ENCODE data around the gene RRP1B. TPM values are rescaled to one million over a fixed set of nuclear protein-coding genes. Genes with fewer than 3 reads are reported as not detected.

Gene RRP1B
- total and polyA plus RNA-seq, 4 experiments from 2014 or later, result 19.8 to 40.5 (median 39.0) TPM

GRCh38 chr21:43643193-43643592 is 16.2 kb upstream of the RRP1B start:
- Mint-ChIP-seq H3K27me3 (peaks cover 2 to 3% of the 10 kb centered on the region in 2 donors), H3K4me1 (peaks cover 3 to 8% (median 7%) of the 10 kb centered on the region in 4 donors), H3K36me3 (no peaks in the 10 kb centered on the region), H3K4me3 (no peak overlapping the region), H3K9me3 (no peaks in the 10 kb centered on the region), H3K27ac (no peak overlapping the region)
- peaks cover 8% of the 10 kb centered on the region for H3K4me1 ChIP-seq (ENCODE audit: insufficient read depth, low read length)
- no peak overlapping the region for H3K27ac ChIP-seq (ENCODE audit: low read depth, low read length)
- H3K4me3 ChIP-seq (ENCODE audit: low read length in 2 of 2), result no peak overlapping the region
- H3K9me3 ChIP-seq (ENCODE audit: control insufficient read depth in 1 of 2, low read length in 2 of 2), result no peaks in the 10 kb centered on the region
- H3K27me3 ChIP-seq (ENCODE audit: insufficient read depth, low read length), result no peaks in the 10 kb centered on the region
- ChIA-PET CTCF (ENCODE audit: partially characterized antibody) (no interaction called here), POLR2A (ENCODE audit: partially characterized antibody) (no interaction called here)
- no peaks in the 10 kb centered on the region for H3K36me3 ChIP-seq (ENCODE audit: insufficient read depth, low read length)
- DNase-seq, result no peak
- intact Hi-C loops (cut with micrococcal nuclease), result no loop called here

- Mint-ChIP-seq H3K36me3 (no peaks in the 10 kb centered on the region), H3K27me3 (peaks cover 2 to 3% of the 10 kb centered on the region in 2 donors), H3K27ac (no peak overlapping the region), H3K4me3 (no peak overlapping the region), H3K9me3 (no peaks in the 10 kb centered on the region), H3K4me1 (peaks cover 3 to 8% (median 7%) of the 10 kb centered on the region in 4 donors)
- Histone ChIP-seq H3K4me1 (ENCODE audit: insufficient read depth, low read length) (peaks cover 8% of the 10 kb centered on the region), H3K27me3 (ENCODE audit: insufficient read depth, low read length) (no peaks in the 10 kb centered on the region), H3K36me3 (ENCODE audit: insufficient read depth, low read length) (no peaks in the 10 kb centered on the region), H3K9me3 (ENCODE audit: control insufficient read depth in 1 of 2, low read length in 2 of 2) (no peaks in the 10 kb centered on the region), H3K4me3 (ENCODE audit: low read length in 2 of 2) (no peak overlapping the region), H3K27ac (ENCODE audit: low read depth, low read length) (no peak overlapping the region)
- no peak for DNase-seq
- intact Hi-C loops (cut with micrococcal nuclease), result no loop called here
- ChIA-PET POLR2A (ENCODE audit: partially characterized antibody) (no interaction called here), CTCF (ENCODE audit: partially characterized antibody) (no interaction called here)
Observed at GRCh38 chr21:43644071-43644470, 15.3 kb upstream of the RRP1B start.

GRCh38 chr21:43644609-43645008 is 14.8 kb upstream of the RRP1B start:
- peaks cover 2 to 3% of the 10 kb centered on the region in 2 donors for H3K27me3 Mint-ChIP-seq
- peaks cover 3 to 8% (median 7%) of the 10 kb centered on the region in 4 donors for H3K4me1 Mint-ChIP-seq
- Histone ChIP-seq H3K4me3 (ENCODE audit: low read length in 2 of 2) (no peak overlapping the region), H3K27me3 (ENCODE audit: insufficient read depth, low read length) (no peaks in the 10 kb centered on the region), H3K27ac (ENCODE audit: low read depth, low read length) (no peak overlapping the region), H3K4me1 (ENCODE audit: insufficient read depth, low read length) (peaks cover 8% of the 10 kb centered on the region), H3K9me3 (ENCODE audit: control insufficient read depth in 1 of 2, low read length in 2 of 2) (no peaks in the 10 kb centered on the region), H3K36me3 (ENCODE audit: insufficient read depth, low read length) (no peaks in the 10 kb centered on the region)
- ChIA-PET CTCF (ENCODE audit: partially characterized antibody) (no interaction called here), POLR2A (ENCODE audit: partially characterized antibody) (no interaction called here)
- H3K36me3 Mint-ChIP-seq, result no peaks in the 10 kb centered on the region
- DNase-seq, result no peak
- no peaks in the 10 kb centered on the region for H3K9me3 Mint-ChIP-seq
- no peak overlapping the region for H3K4me3 Mint-ChIP-seq
- intact Hi-C loops (cut with micrococcal nuclease), result no loop called here
- H3K27ac Mint-ChIP-seq, result no peak overlapping the region

GRCh38 chr21:43645136-43645891 is 14.0 kb upstream of the RRP1B start:
- CTCF ChIA-PET (ENCODE audit: partially characterized antibody), result interaction anchor here (0.7 to 1.1 kb wide), 4 partner anchors 43 to 722 kb away, joined by 3 read pairs; no protein-coding TSS in a partner anchor
- peaks cover 3 to 8% (median 7%) of the 10 kb centered on the region in 4 donors for H3K4me1 Mint-ChIP-seq
- H3K27ac ChIP-seq (ENCODE audit: low read depth, low read length), result no peak overlapping the region

GRCh38 chr21:43645976-43646375 is 13.4 kb upstream of the RRP1B start:
- Histone ChIP-seq H3K4me1 (ENCODE audit: insufficient read depth, low read length) (peaks cover 8% of the 10 kb centered on the region), H3K27me3 (ENCODE audit: insufficient read depth, low read length) (no peaks in the 10 kb centered on the region), H3K36me3 (ENCODE audit: insufficient read depth, low read length) (no peaks in the 10 kb centered on the region), H3K9me3 (ENCODE audit: control insufficient read depth in 1 of 2, low read length in 2 of 2) (no peaks in the 10 kb centered on the region), H3K4me3 (ENCODE audit: low read length in 2 of 2) (no peak overlapping the region), H3K27ac (ENCODE audit: low read depth, low read length) (no peak overlapping the region)
- Mint-ChIP-seq H3K27ac (peak overlapping the region in 3 of 7 donors; percentile 58 to 74 (median 65)), H3K9me3 (no peaks in the 10 kb centered on the region), H3K27me3 (peaks cover 3 to 4% of the 10 kb centered on the region in 2 donors), H3K36me3 (no peaks in the 10 kb centered on the region), H3K4me1 (peaks cover 3 to 8% (median 7%) of the 10 kb centered on the region in 4 donors), H3K4me3 (no peak overlapping the region)
- ChIA-PET POLR2A (ENCODE audit: partially characterized antibody) (no interaction called here), CTCF (ENCODE audit: partially characterized antibody) (interaction anchor here (0.7 to 1.1 kb wide), 4 partner anchors 44 to 722 kb away, joined by 3 read pairs; no protein-coding TSS in a partner anchor)
- DNase-seq, result no peak
- intact Hi-C loops (cut with micrococcal nuclease), result no loop called here

More at GRCh38 chr21:43645136-43645891, 14.0 kb upstream of the RRP1B start:
- Mint-ChIP-seq H3K36me3 (no peaks in the 10 kb centered on the region), H3K9me3 (no peaks in the 10 kb centered on the region), H3K4me3 (no peak overlapping the region), H3K27me3 (peaks cover 3 to 4% of the 10 kb centered on the region in 2 donors), H3K27ac (no peak overlapping the region)
- intact Hi-C loops (cut with micrococcal nuclease), result no loop called here
- Histone ChIP-seq H3K27me3 (ENCODE audit: insufficient read depth, low read length) (no peaks in the 10 kb centered on the region), H3K9me3 (ENCODE audit: control insufficient read depth in 1 of 2, low read length in 2 of 2) (no peaks in the 10 kb centered on the region), H3K36me3 (ENCODE audit: insufficient read depth, low read length) (no peaks in the 10 kb centered on the region), H3K4me3 (ENCODE audit: low read length in 2 of 2) (no peak overlapping the region), H3K4me1 (ENCODE audit: insufficient read depth, low read length) (peaks cover 8% of the 10 kb centered on the region)
- no peak for DNase-seq
- POLR2A ChIA-PET (ENCODE audit: partially characterized antibody), result no interaction called here

- Mint-ChIP-seq H3K36me3 (no peaks in the 10 kb centered on the region), H3K27me3 (peaks cover 4 to 5% of the 10 kb centered on the region in 2 donors), H3K27ac (peak overlapping the region in 5 of 7 donors; percentile 28 to 91 (median 65)), H3K4me3 (peak overlapping the region in 1 of 8 donors; percentile 35), H3K9me3 (no peaks in the 10 kb centered on the region), H3K4me1 (peaks cover 3 to 8% (median 7%) of the 10 kb centered on the region in 4 donors)
- Histone ChIP-seq H3K4me3 (ENCODE audit: low read length in 2 of 2) (no peak overlapping the region), H3K27me3 (ENCODE audit: insufficient read depth, low read length) (no peaks in the 10 kb centered on the region), H3K4me1 (ENCODE audit: insufficient read depth, low read length) (peaks cover 8% of the 10 kb centered on the region), H3K36me3 (ENCODE audit: insufficient read depth, low read length) (no peaks in the 10 kb centered on the region), H3K27ac (ENCODE audit: low read depth, low read length) (no peak overlapping the region), H3K9me3 (ENCODE audit: control insufficient read depth in 1 of 2, low read length in 2 of 2) (no peaks in the 10 kb centered on the region)
- POLR2A ChIA-PET (ENCODE audit: partially characterized antibody), result no interaction called here
- CTCF ChIA-PET (ENCODE audit: partially characterized antibody), result interaction anchor here (0.9 to 1.1 kb wide), 2 partner anchors 45 to 723 kb away, joined by 3 read pairs; no protein-coding TSS in a partner anchor
- intact Hi-C loops (cut with micrococcal nuclease), result no loop called here
- DNase-seq, result peak; percentile 80 to 83 (median 81)
Observed at GRCh38 chr21:43646550-43647260, 12.7 kb upstream of the RRP1B start.

GRCh38 chr21:43648171-43648570 is 11.2 kb upstream of the RRP1B start:
- Mint-ChIP-seq H3K4me1 (peaks cover 3 to 8% (median 7%) of the 10 kb centered on the region in 4 donors), H3K9me3 (no peaks in the 10 kb centered on the region), H3K27ac (peak overlapping the region in 2 of 7 donors; percentile 52 to 77), H3K36me3 (no peaks in the 10 kb centered on the region), H3K27me3 (peaks cover 4 to 5% of the 10 kb centered on the region in 2 donors), H3K4me3 (no peak overlapping the region)
- no peaks in the 10 kb centered on the region for H3K9me3 ChIP-seq (ENCODE audit: control insufficient read depth in 1 of 2, low read length in 2 of 2)
- CTCF ChIA-PET (ENCODE audit: partially characterized antibody), result no interaction called here
- POLR2A ChIA-PET (ENCODE audit: partially characterized antibody), result no interaction called here
- intact Hi-C loops (cut with micrococcal nuclease), result no loop called here
- H3K4me3 ChIP-seq (ENCODE audit: low read length in 2 of 2), result no peak overlapping the region
- H3K36me3 ChIP-seq (ENCODE audit: insufficient read depth, low read length), result no peaks in the 10 kb centered on the region
- H3K27me3 ChIP-seq (ENCODE audit: insufficient read depth, low read length), result no peaks in the 10 kb centered on the region
- H3K4me1 ChIP-seq (ENCODE audit: insufficient read depth, low read length), result peaks cover 8% of the 10 kb centered on the region
- no peak overlapping the region for H3K27ac ChIP-seq (ENCODE audit: low read depth, low read length)
- no peak for DNase-seq
